Measurements from ENCODE around the gene RNF168. TPM values are rescaled to one million over a fixed set of nuclear protein-coding genes. Genes with fewer than 3 reads are reported as not detected.

The RNF168 gene
- total RNA-seq, 1 donor from 2014 or later = 19.8 TPM

DNA sequence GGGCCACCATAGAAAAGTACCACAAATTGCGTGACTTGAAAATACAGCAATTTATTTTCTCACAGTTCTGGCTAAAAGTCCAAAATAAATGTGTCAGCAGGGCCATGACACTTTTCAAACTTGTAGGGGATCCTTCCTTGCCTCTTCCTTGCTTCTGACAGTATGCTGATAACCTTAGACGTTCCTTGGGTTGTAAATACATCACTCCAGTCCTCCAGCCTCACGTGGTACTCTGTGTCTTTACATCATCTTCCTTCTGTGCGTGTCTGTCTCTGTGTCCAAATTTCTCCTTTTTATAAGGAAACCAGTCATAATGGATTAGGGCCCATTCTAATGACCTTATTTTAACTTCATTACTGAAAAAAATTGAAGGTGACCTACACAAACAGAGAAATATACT, 7.4 kb downstream of the RNF168 start:
- TF ChIP-seq, protein P1, sequence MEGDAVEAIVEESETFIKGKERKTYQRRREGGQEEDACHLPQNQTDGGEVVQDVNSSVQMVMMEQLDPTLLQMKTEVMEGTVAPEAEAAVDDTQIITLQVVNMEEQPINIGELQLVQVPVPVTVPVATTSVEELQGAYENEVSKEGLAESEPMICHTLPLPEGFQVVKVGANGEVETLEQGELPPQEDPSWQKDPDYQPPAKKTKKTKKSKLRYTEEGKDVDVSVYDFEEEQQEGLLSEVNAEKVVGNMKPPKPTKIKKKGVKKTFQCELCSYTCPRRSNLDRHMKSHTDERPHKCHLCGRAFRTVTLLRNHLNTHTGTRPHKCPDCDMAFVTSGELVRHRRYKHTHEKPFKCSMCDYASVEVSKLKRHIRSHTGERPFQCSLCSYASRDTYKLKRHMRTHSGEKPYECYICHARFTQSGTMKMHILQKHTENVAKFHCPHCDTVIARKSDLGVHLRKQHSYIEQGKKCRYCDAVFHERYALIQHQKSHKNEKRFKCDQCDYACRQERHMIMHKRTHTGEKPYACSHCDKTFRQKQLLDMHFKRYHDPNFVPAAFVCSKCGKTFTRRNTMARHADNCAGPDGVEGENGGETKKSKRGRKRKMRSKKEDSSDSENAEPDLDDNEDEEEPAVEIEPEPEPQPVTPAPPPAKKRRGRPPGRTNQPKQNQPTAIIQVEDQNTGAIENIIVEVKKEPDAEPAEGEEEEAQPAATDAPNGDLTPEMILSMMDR (IDR thresholded peaks at IDR 0.05) = no peak
- H3K4me1 Mint-ChIP-seq (ENCODE audit: unreplicated experiment) = peaks cover 25% of the 10 kb centered on the region
- H3K9me3 Mint-ChIP-seq (ENCODE audit: unreplicated experiment) = no peaks in the 10 kb centered on the region
- H3K27me3 Mint-ChIP-seq (ENCODE audit: unreplicated experiment) = no peaks in the 10 kb centered on the region
- no peak for DNase-seq (ENCODE audit: extremely low spot score, unreplicated experiment)
- peaks cover 2% of the 10 kb centered on the region for H3K36me3 Mint-ChIP-seq (ENCODE audit: unreplicated experiment)
- no peak overlapping the region for H3K4me3 Mint-ChIP-seq (ENCODE audit: unreplicated experiment)
- H3K27ac Mint-ChIP-seq (ENCODE audit: unreplicated experiment) = no peak overlapping the region

DNA sequence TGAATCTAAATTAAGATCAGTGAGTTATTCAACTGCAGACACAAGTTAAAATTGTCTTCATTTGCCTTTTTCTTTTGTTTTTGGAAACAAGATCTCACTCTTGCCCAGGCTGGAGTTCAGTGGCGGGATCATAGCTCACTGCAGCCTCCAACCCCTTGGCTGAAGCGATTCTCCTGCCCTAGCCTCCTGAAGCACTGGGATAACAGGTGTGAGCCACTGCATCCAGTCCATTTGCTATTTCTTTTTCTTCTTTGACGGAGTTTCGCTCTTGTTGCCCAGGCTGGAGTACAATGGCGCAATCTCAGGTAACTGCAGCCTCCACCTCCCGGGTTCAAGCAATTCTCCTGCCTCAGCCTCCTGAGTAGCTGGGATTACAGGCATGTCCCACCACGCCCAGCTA, 10.3 kb downstream of the RNF168 start:
- no peaks in the 10 kb centered on the region for H3K27me3 Mint-ChIP-seq (ENCODE audit: unreplicated experiment)
- H3K9me3 Mint-ChIP-seq (ENCODE audit: unreplicated experiment) = no peaks in the 10 kb centered on the region
- DNase-seq (ENCODE audit: extremely low spot score, unreplicated experiment) = no peak
- peaks cover 11% of the 10 kb centered on the region for H3K4me1 Mint-ChIP-seq (ENCODE audit: unreplicated experiment)
- H3K4me3 Mint-ChIP-seq (ENCODE audit: unreplicated experiment) = no peak overlapping the region
- TF ChIP-seq, protein P1 (IDR thresholded peaks at IDR 0.05) = no peak
- H3K27ac Mint-ChIP-seq (ENCODE audit: unreplicated experiment) = no peak overlapping the region
- peaks cover 2% of the 10 kb centered on the region for H3K36me3 Mint-ChIP-seq (ENCODE audit: unreplicated experiment)

DNA sequence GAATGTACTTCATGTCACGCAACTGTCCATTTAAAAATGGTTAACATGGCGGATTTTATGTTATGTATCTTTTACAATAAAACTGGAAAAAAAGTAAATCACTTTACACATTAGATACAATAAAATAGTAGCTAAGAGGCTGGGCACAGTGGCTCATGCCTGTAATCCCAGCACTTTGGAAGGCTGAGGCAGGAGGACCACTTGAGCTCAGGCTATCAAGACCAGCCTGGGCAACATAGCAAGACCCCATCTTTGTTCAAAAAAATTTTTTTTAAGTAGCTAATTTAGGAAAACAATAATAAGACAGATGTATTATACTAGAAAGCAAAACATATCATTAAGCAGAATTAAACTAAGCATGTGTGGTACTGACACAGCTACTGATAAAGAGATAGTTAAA, 11.5 kb downstream of the RNF168 start:
- H3K27ac Mint-ChIP-seq (ENCODE audit: unreplicated experiment) = no peak overlapping the region
- H3K36me3 Mint-ChIP-seq (ENCODE audit: unreplicated experiment) = peaks cover 5% of the 10 kb centered on the region
- H3K4me3 Mint-ChIP-seq (ENCODE audit: unreplicated experiment) = no peak overlapping the region
- no peak for DNase-seq (ENCODE audit: extremely low spot score, unreplicated experiment)
- peaks cover 8% of the 10 kb centered on the region for H3K4me1 Mint-ChIP-seq (ENCODE audit: unreplicated experiment)
- no peaks in the 10 kb centered on the region for H3K9me3 Mint-ChIP-seq (ENCODE audit: unreplicated experiment)
- TF ChIP-seq, protein P1 (IDR thresholded peaks at IDR 0.05) = no peak
- H3K27me3 Mint-ChIP-seq (ENCODE audit: unreplicated experiment) = no peaks in the 10 kb centered on the region

DNA sequence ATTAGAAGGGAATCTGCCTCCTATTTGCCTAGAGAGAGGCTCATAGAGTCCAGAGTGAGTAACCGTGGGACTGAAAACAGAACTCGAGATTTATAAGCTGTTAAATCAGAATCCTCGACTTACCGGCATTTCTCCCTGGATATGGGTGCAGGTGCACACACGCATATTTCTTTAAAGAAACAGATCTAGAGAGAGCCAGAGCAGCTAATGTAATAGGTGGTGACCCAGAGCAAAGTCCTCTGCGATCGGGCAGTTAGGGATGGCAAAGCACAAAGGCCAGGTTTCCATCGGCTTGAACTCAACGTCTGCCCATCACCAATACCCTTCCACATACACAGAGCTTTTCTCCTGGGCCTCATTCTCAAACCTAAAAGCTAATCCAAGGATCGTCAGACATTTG, 13.8 kb downstream of the RNF168 start:
- no peaks in the 10 kb centered on the region for H3K27me3 Mint-ChIP-seq (ENCODE audit: unreplicated experiment)
- H3K4me3 Mint-ChIP-seq (ENCODE audit: unreplicated experiment) = no peak overlapping the region
- peaks cover 12% of the 10 kb centered on the region for H3K36me3 Mint-ChIP-seq (ENCODE audit: unreplicated experiment)
- no peaks in the 10 kb centered on the region for H3K9me3 Mint-ChIP-seq (ENCODE audit: unreplicated experiment)
- TF ChIP-seq, protein P1 (IDR thresholded peaks at IDR 0.05) = no peak
- DNase-seq (ENCODE audit: extremely low spot score, unreplicated experiment) = no peak
- peaks cover 8% of the 10 kb centered on the region for H3K4me1 Mint-ChIP-seq (ENCODE audit: unreplicated experiment)
- no peak overlapping the region for H3K27ac Mint-ChIP-seq (ENCODE audit: unreplicated experiment)

DNA sequence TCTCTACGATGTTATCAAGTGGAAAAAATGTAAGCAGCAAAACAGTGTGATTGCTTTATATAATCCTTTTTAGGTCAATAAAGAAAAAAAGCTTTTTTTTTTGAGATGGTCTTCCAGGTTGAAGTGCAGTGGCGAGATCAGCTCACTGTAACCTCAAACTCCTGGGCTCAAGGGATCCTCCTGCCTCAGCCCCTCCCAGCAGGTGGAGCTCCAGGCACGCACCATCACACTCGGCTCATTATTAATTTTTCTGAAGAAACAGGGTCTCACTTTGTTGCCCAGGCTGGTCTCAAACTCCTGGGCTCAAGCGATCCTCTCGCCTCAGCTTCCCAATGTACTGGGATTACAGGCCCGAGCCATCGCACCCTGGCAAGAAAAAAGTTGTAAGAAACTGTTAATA, 17.3 kb downstream of the RNF168 start:
- no peaks in the 10 kb centered on the region for H3K9me3 Mint-ChIP-seq (ENCODE audit: unreplicated experiment)
- TF ChIP-seq, protein P1 (IDR thresholded peaks at IDR 0.05) = peak; percentile 32
- no peaks in the 10 kb centered on the region for H3K27me3 Mint-ChIP-seq (ENCODE audit: unreplicated experiment)
- peaks cover 23% of the 10 kb centered on the region for H3K36me3 Mint-ChIP-seq (ENCODE audit: unreplicated experiment)
- no peak for DNase-seq (ENCODE audit: extremely low spot score, unreplicated experiment)
- peaks cover 8% of the 10 kb centered on the region for H3K4me1 Mint-ChIP-seq (ENCODE audit: unreplicated experiment)
- H3K27ac Mint-ChIP-seq (ENCODE audit: unreplicated experiment) = peak overlapping the region; percentile 14
- H3K4me3 Mint-ChIP-seq (ENCODE audit: unreplicated experiment) = no peak overlapping the region
